Upper lobe of left lung (tissue), 6 donors: Measurements from ENCODE around the gene PRKAR1B. TPM values are rescaled to one million over a fixed set of nuclear protein-coding genes. Genes with fewer than 3 reads are reported as not detected.

Experiments
- ATAC-seq, 2 donors: fragments of 200-7000 bp; cut with Tn5 transposase; one replicate each; pipeline ENCODE4 v1.9.1; 2022; ENCODE audit warnings: mild to moderate bottlenecking in 2 of 2, moderate library complexity in 2 of 2; ENCODE audit not compliant: low FRiP score in 2 of 2
- DNase-seq, 2 donors: peaks; one replicate each; pipeline ENCODE4 v3.0.0-alpha.2; 2019 to 2020
- H3K27ac ChIP-seq, 4 donors: fragments of 200-600 bp; sonication (generic); one replicate each; pipeline ENCODE4 v1.5.1; 2016 to 2019
- H3K27me3 ChIP-seq, 4 donors: fragments of 200-600 bp; sonication (generic); one replicate each; pipeline ENCODE4 v1.5.1; 2017 to 2019
- H3K36me3 ChIP-seq, 4 donors: fragments of 200-600 bp; sonication (generic); one replicate each; pipeline ENCODE4 v1.5.1; 2016 to 2019
- H3K4me1 ChIP-seq, 4 donors: fragments of 200-600 bp; sonication (generic); one replicate each; pipeline ENCODE4 v1.5.1; 2018 to 2019
- H3K4me3 ChIP-seq, 4 donors: fragments of 200-600 bp; sonication (generic); one replicate each; pipeline ENCODE4 v1.5.1; 2017 to 2019; ENCODE audit warnings: mild to moderate bottlenecking in 2 of 4, moderate library complexity in 1 of 4
- H3K9me3 ChIP-seq, 4 donors: fragments of 200-600 bp; sonication (generic); one replicate each; pipeline ENCODE4 v1.5.1; 2018 to 2019
- CTCF ChIP-seq, 6 experiments: fragments of 450-650 bp in 4 of 6; fragments of 200-600 bp in 2 of 6; sonication (generic) in 2 of 6; IDR thresholded peaks; one replicate each; pipeline ENCODE4 v1.5.1; 2016 to 2019; ENCODE audit warnings: antibody characterized with exemption in 6 of 6
- EP300 ChIP-seq, 4 donors: sonication (generic); formaldehyde crosslinking; IDR thresholded peaks; one replicate each; pipeline ENCODE4 v1.5.1; 2017; ENCODE audit warnings: antibody characterized with exemption in 4 of 4, control low read depth in 2 of 4
- POLR2A ChIP-seq, 4 donors: fragments of 450-650 bp; IDR thresholded peaks; one replicate each; pipeline ENCODE4 v1.5.1; 2016 to 2017; ENCODE audit warnings: antibody characterized with exemption in 4 of 4, mild to moderate bottlenecking in 2 of 4
- POLR2AphosphoS5 ChIP-seq, 2 donors: sonication (generic); formaldehyde crosslinking; IDR thresholded peaks; one replicate each; pipeline ENCODE4 v1.5.1; 2017; ENCODE audit warnings: antibody characterized with exemption in 2 of 2
- WGBS, 2 donors: methylation state at CpG; one replicate each; pipeline ENCODE4 v1.1.5; 2017 to 2018; 5-methylcytosine and 5-hydroxymethylcytosine counted together
- total RNA-seq, 6 donors: library from RNA; depleted of rRNA in 4 of 6; stranded (reverse); fragments of >200 nt in 4 of 6; gene quantifications; one replicate each; pipeline versions ENCODE4 v1.1.0 to v1.2.1, GENCODE V29; 2016 to 2021
- donor health status: DM: no; HTN: no; CAD: no; lungs with moderate emphysema.
- donor health status: DM: no; HTN: yes; CAD: no; lungs with severe emphysema.

The PRKAR1B gene
- total RNA-seq, 6 donors from 2014 or later = 10.3 to 24.4 (median 20.9) TPM

- WGBS, 2 donors = 94 to 97% methylated on average over 10 to 42 of the region's 42 CpGs
- Histone ChIP-seq H3K9me3 (no peaks in the 10 kb centered on the region), H3K27me3 (no peaks in the 10 kb centered on the region), H3K27ac (no peak overlapping the region), H3K4me1 (peaks cover 0 to 10% (median 4%) of the 10 kb centered on the region in 4 donors), H3K36me3 (peaks cover 0 to 8% (median 0%) of the 10 kb centered on the region in 4 donors), H3K4me3 (no peak overlapping the region)
- TF ChIP-seq POLR2A (IDR thresholded peaks at IDR 0.05) (no peak), EP300 (IDR thresholded peaks at IDR 0.05) (no peak), POLR2AphosphoS5 (IDR thresholded peaks at IDR 0.05) (no peak), CTCF (IDR thresholded peaks at IDR 0.05) (no peak)
- DNase-seq (no peak), ATAC-seq (no peak)
Measured at GRCh38 chr7:591856-592628, 135.0 kb downstream of the PRKAR1B start.

GRCh38 chr7:590731-591551, 136.1 kb downstream of the PRKAR1B start:
- H3K4me3 ChIP-seq = no peak overlapping the region
- H3K27ac ChIP-seq = peak overlapping the region in 2 of 4 donors; percentile 4 to 10
- DNase-seq = no peak
- peaks cover 0 to 7% (median 0%) of the 10 kb centered on the region in 4 donors for H3K36me3 ChIP-seq
- TF ChIP-seq CTCF (IDR thresholded peaks at IDR 0.05) (no peak), POLR2AphosphoS5 (IDR thresholded peaks at IDR 0.05) (no peak), POLR2A (IDR thresholded peaks at IDR 0.05) (no peak), EP300 (IDR thresholded peaks at IDR 0.05) (no peak)
- 52 to 68% methylated on average over 36 to 39 of the region's 45 CpGs for WGBS, 2 donors
- H3K4me1 ChIP-seq = peaks cover 0 to 10% (median 4%) of the 10 kb centered on the region in 4 donors
- ATAC-seq = no peak
- H3K27me3 ChIP-seq = no peaks in the 10 kb centered on the region
- no peaks in the 10 kb centered on the region for H3K9me3 ChIP-seq

- DNase-seq (peak in 1 of 2 donors; percentile 67), ATAC-seq (no peak)
- Histone ChIP-seq H3K27ac (no peak overlapping the region), H3K9me3 (no peaks in the 10 kb centered on the region), H3K4me1 (peaks cover 0 to 10% (median 4%) of the 10 kb centered on the region in 4 donors), H3K4me3 (no peak overlapping the region), H3K36me3 (no peaks in the 10 kb centered on the region), H3K27me3 (no peaks in the 10 kb centered on the region)
- TF ChIP-seq POLR2AphosphoS5 (IDR thresholded peaks at IDR 0.05) (no peak), CTCF (IDR thresholded peaks at IDR 0.05) (no peak), POLR2A (IDR thresholded peaks at IDR 0.05) (no peak), EP300 (IDR thresholded peaks at IDR 0.05) (no peak)
- 84 to 90% methylated on average over 13 to 30 of the region's 30 CpGs for WGBS, 2 donors
Measured at GRCh38 chr7:589781-590575, 137.1 kb downstream of the PRKAR1B start.

- H3K4me1 ChIP-seq = peaks cover 0 to 10% (median 4%) of the 10 kb centered on the region in 4 donors
- DNase-seq (no peak), ATAC-seq (no peak)
- WGBS, 2 donors = 66% methylated on average over 6 to 9 of the region's 12 CpGs
- TF ChIP-seq CTCF (IDR thresholded peaks at IDR 0.05) (no peak), POLR2A (IDR thresholded peaks at IDR 0.05) (no peak), EP300 (IDR thresholded peaks at IDR 0.05) (no peak), POLR2AphosphoS5 (IDR thresholded peaks at IDR 0.05) (peak in 1 of 2 donors; percentile 7)
- no peaks in the 10 kb centered on the region for H3K9me3 ChIP-seq
- H3K4me3 ChIP-seq = no peak overlapping the region
- peaks cover 0 to under 1% (median 0%) of the 10 kb centered on the region in 4 donors for H3K36me3 ChIP-seq
- H3K27me3 ChIP-seq = no peaks in the 10 kb centered on the region
- H3K27ac ChIP-seq = peak overlapping the region in 2 of 4 donors; percentile 43 to 44
Measured at GRCh38 chr7:587767-588166, 139.3 kb downstream of the PRKAR1B start.
